ENCODE measurements around the gene NTN5.

GRCh38 chr19:48686088-48686487 lies 13.3 kb upstream of the NTN5 start:
- TF ChIP-seq TARDBP (IDR thresholded peaks at IDR 0.05): no peak
- no peak for TF ChIP-seq FOXK2 (IDR thresholded peaks at IDR 0.05)
- no peak for TF ChIP-seq SUZ12 (IDR thresholded peaks at IDR 0.05)
- TF ChIP-seq HDGF (IDR thresholded peaks at IDR 0.05; ENCODE audit: borderline replicate concordance): no peak

Measured in HEK293T (cell line).